ENCODE data around the gene CCDC146. TPM values are rescaled to one million over a fixed set of nuclear protein-coding genes. Genes with fewer than 3 reads are reported as not detected.
"Not testable (repeated sequence)": the region's sequence is repeated elsewhere in the genome, so short reads cannot be mapped to it uniquely, and the experiment has no call there.

CCDC146 gene
- total RNA-seq, 2 donors from 2014 or later, result 3.6 to 12.7 TPM

GRCh38 chr7:77157446-77157845 lies 35.0 kb downstream of the CCDC146 start:
- Histone ChIP-seq H3K4me1 (peaks cover 0 to under 1% of the 10 kb centered on the region in 2 donors), H3K27me3 (no peaks in the 10 kb centered on the region), H3K9me3 (no peaks in the 10 kb centered on the region), H3K36me3 (no peaks in the 10 kb centered on the region), H3K27ac (no peak overlapping the region), H3K4me3 (no peak overlapping the region)
- TF ChIP-seq, protein P1, sequence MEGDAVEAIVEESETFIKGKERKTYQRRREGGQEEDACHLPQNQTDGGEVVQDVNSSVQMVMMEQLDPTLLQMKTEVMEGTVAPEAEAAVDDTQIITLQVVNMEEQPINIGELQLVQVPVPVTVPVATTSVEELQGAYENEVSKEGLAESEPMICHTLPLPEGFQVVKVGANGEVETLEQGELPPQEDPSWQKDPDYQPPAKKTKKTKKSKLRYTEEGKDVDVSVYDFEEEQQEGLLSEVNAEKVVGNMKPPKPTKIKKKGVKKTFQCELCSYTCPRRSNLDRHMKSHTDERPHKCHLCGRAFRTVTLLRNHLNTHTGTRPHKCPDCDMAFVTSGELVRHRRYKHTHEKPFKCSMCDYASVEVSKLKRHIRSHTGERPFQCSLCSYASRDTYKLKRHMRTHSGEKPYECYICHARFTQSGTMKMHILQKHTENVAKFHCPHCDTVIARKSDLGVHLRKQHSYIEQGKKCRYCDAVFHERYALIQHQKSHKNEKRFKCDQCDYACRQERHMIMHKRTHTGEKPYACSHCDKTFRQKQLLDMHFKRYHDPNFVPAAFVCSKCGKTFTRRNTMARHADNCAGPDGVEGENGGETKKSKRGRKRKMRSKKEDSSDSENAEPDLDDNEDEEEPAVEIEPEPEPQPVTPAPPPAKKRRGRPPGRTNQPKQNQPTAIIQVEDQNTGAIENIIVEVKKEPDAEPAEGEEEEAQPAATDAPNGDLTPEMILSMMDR (IDR thresholded peaks at IDR 0.05), result no peak
- DNase-seq (ENCODE audit: low spot score), result no peak

- not testable (repeated sequence) for H3K9me3 ChIP-seq; H3K4me3 ChIP-seq; H3K36me3 ChIP-seq; H3K27ac ChIP-seq; DNase-seq (ENCODE audit: low spot score); H3K27me3 ChIP-seq; H3K4me1 ChIP-seq
Measured at GRCh38 chr7:77171073-77171472, 48.7 kb downstream of the CCDC146 start.

DNA sequence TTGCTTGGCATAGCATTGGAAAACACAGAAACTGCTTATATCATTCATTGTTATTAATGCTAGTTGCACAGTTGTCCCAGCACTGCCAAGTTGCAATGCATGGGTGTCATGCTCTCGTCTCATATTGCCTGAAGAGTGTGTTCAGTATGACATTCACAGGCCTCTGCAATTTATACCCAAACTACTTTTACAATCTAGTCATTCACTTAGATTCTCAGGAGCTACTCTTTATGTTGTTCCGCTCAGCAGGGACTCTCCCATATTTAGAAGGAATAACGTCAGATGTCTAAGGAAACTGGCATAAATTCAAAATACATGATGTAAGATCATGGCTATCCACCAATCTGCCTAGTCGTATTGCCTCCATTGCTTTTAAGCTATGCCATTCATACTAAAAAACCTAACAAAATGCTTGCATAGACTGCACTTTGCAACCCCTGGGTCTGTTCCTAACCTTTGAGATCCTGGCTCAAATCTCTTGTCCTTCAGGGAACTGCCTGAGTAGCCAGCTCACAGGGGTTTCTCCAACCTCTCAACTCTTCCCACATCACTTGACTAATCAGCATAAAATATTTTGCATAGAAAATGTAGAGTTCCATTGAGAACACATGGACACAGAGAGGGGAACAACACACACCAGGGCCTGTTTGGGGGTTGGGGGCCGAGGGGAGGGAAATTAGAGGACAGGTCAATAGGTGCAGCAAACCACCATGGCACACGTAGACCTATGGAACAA lies 50.2 kb downstream of the CCDC146 start:
- H3K27ac ChIP-seq; H3K4me1 ChIP-seq; H3K9me3 ChIP-seq; H3K36me3 ChIP-seq; H3K27me3 ChIP-seq; DNase-seq (ENCODE audit: low spot score); H3K4me3 ChIP-seq: not testable (repeated sequence)

GRCh38 chr7:77174418-77174817 lies 52.0 kb downstream of the CCDC146 start:
- H3K4me3 ChIP-seq; H3K27ac ChIP-seq; DNase-seq (ENCODE audit: low spot score); H3K9me3 ChIP-seq; H3K27me3 ChIP-seq; H3K36me3 ChIP-seq; H3K4me1 ChIP-seq: not testable (repeated sequence)

DNA sequence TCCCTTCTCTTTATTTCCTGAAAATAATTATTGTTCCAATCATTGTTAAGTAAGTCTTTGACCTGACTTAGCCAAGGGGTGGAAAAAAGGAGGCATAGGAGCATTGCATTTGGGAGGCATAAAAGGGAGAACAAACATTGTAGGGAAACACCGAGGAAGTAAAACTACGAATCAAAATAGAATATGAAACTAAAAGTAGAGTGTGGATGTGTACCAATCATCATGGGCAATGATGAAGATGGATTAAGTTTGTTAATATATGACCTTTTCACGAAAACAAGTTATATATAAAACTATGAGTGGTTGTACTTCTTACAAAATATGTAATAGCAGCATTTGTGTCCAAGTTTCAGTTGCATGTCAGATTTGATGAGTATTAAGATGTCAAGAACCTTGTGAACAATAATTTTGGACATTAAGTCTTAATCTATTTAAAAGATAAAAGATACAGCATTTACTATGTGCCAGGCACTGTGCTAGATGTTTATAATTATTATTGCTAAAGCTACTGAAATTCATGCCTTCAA lies 52.9 kb downstream of the CCDC146 start:
- H3K4me1 ChIP-seq; H3K27ac ChIP-seq; H3K4me3 ChIP-seq; H3K36me3 ChIP-seq; H3K27me3 ChIP-seq; H3K9me3 ChIP-seq; DNase-seq (ENCODE audit: low spot score): not testable (repeated sequence)

- not testable (repeated sequence) for H3K36me3 ChIP-seq; DNase-seq (ENCODE audit: low spot score); H3K27ac ChIP-seq
Measured at GRCh38 chr7:77177321-77177904, 55.0 kb downstream of the CCDC146 start.

DNA sequence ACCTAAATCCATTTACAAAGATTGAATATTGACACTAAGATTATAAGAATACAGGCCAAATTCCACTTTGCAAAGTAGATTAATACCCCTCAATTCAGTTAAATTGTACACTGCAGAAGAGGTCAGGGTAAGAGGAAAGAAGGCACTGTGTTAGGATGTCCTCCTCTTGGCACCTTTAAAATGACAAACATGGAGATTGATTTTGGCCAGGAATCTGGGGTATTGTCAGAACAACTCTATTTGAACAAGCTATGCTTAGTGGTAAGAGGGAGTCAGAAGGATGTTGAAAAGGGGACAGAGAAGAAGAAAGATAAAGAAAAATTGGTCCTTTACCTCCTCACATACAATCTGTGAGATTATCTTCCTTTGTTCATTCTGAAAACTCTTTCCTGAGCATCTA lies 55.6 kb downstream of the CCDC146 start:
- H3K9me3 ChIP-seq; H3K4me3 ChIP-seq; H3K27ac ChIP-seq; H3K36me3 ChIP-seq; DNase-seq (ENCODE audit: low spot score); H3K4me1 ChIP-seq; H3K27me3 ChIP-seq: not testable (repeated sequence)

More at GRCh38 chr7:77177321-77177904, 55.0 kb downstream of the CCDC146 start:
- H3K4me3 ChIP-seq, H3K9me3 ChIP-seq, H3K27me3 ChIP-seq, H3K4me1 ChIP-seq: not testable (repeated sequence)

DNA sequence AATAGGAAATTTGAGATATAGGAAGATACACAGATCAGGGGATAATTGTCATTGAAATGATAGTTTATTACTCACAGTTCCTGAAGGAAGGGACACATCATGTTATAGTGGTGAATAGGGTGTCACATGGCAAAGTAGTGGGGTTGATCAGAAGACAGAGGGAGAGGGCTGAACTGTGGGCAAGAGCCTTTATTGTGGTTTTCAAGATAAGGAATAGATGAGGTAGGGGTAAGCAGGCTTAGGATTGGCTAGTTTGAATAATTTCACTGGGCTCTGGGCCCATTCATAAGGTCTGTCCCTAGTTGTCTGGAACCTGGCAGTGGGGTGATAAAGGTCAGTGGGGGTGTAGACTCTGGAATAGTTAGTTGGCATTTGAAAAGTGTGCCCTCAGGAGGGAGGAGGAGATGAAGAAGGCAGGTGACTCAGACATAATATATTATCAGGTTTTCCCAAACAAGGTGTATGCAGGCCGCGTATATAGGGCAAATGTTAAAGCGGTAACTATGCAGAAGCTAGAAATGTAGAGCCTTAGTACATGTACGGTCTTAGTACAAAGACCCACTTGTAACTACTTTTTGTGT lies 58.7 kb downstream of the CCDC146 start:
- Histone ChIP-seq H3K4me1 (peaks cover 0 to 3% of the 10 kb centered on the region in 2 donors), H3K4me3 (no peak overlapping the region), H3K27ac (no peak overlapping the region), H3K27me3 (no peaks in the 10 kb centered on the region), H3K9me3 (no peaks in the 10 kb centered on the region), H3K36me3 (no peaks in the 10 kb centered on the region)
- TF ChIP-seq, protein P1 (IDR thresholded peaks at IDR 0.05), result no peak
- DNase-seq (ENCODE audit: low spot score), result no peak

All from right atrium auricular region (tissue), 2 donors.